Islet of Langerhans (tissue), 1 donor: ENCODE data around the gene PAX5.

Experiments
- FAIRE-seq: peaks from one replicate; lab custom pipeline; 2011; peaks lifted over from hg19 to GRCh38; lab: Jason Lieb, UNC

The PAX5 gene

DNA sequence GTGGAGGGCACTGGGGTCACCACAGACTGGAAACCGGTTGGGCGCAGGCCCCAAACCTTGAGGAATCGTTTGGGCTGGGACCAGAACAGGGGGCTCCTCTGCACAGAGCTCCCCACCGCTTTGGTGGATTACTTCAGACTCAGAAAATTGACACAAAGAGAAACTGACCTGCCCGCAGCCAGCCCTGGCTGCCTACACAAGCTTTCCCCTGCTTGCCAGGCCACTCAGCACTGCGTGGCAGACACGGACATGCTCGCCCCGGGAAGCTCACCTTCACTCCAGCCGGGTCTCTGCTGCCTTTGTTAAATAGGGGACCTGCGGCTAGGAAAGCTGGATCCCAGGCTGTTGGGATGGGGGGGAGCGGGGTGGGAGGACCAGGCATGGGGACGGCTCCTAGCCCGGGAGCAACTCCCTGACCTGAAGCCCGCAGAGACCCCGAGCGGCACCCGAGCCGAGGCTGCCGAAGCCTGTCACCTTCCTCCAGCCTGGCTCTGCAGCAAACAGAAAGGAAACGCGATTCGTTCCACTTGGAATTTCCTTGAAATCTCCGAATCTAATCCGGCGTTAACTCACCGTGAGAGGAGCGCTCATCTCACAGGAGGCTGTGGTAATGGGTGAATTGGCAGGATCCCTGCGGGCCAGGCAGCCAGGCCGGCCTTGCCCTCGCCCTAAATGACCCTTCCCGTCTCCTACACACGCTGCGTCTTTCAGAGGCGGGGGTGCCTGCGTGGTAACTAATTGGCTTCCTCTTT lies 8.8 kb downstream of the PAX5 start:
- FAIRE-seq: no peak

DNA sequence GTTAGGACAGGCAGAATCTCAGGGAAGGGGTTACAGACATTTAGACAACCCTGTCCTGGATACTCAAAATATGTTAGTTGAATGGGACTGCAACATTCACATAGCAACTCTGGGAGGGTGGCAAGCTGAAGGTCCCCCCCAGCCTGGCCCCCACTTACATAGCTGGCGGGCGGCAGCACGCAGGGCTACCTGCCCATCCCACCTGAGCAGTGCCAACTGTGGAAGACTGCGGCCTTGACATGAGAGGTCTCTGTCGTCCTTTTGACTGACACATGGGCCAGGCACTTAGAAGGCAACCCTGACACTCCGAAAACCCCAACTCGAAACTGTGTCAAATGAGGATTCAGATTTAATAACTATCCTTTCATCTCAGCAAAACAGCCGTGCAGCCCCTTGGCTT lies 16.5 kb downstream of the PAX5 start:
- FAIRE-seq: no peak

DNA sequence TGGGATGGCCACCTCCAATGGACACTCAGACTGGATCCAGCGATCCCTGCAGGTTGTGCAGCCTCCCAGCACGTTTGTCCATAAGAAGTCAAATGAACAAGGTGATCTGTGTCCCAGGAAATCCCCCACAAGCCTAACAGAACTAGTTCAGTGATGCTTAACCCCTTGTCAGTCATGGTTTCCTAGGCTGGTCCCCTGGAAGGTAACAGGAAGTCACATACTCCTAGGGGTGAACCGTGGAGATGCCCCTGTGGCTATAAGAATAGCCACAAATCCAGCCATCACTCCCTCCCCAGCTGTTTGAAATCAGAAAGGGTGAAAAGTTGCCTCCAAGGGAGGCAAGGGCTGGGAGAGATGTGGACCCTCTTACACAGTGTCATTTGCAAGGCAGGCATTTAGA lies 22.5 kb downstream of the PAX5 start:
- FAIRE-seq: no peak

DNA sequence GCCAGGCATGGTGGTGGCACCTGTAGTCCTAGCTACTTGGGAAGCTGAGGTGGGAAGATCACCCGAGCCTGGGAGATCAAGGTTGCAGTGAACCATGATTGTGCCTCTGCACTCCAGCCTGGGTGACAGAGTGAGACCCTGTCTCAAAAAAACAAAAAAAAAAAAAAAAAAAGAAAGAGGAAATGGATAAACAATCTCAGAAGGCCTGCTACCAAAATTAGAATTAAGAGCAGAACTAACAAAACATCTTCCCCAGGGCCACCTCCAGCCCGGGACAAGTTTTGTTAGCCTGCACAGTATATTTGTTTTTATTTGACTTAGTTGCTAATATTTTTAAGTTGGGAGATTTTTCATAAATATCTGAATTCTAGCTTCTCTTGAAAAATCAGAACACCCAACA lies 23.1 kb downstream of the PAX5 start:
- FAIRE-seq: no peak

DNA sequence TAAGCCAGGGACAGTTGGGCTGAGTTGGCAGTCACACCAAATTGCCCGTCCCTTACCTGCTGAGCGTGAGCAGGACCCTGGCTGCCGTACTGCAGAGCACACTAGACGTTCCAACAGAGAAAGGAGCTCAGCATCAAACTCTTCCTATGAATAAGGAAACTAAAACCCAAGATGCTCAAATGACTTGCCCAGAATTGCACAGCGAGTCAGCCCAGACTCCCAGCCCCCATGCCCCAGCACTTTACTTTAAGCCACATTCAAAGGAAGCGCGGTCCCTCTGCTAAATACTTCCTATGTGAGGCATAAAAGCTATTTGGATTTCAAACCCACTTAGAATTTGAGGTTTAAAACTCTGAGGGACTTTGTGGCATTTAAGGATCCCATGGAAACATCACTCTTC lies 23.9 kb downstream of the PAX5 start:
- FAIRE-seq: no peak

DNA sequence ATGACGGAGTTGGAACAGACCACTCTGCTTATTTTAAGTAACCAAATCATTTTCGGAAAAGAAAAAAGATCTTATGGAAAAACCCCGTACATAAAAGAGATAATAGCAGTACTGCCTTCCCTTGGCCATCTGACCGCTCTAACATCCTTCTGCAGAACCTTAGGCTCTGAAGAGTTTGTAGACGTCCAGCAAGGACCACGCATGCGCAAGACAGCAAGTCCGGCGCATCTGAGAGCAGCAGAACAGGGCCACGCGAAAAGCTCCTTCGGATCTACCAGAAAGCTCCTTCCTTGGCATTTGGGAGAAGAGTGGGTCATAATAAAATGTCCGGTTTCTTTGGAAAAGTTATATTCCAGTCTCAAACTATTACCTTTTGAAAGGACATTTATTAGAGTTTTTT lies 26.8 kb downstream of the PAX5 start:
- FAIRE-seq: no peak

DNA sequence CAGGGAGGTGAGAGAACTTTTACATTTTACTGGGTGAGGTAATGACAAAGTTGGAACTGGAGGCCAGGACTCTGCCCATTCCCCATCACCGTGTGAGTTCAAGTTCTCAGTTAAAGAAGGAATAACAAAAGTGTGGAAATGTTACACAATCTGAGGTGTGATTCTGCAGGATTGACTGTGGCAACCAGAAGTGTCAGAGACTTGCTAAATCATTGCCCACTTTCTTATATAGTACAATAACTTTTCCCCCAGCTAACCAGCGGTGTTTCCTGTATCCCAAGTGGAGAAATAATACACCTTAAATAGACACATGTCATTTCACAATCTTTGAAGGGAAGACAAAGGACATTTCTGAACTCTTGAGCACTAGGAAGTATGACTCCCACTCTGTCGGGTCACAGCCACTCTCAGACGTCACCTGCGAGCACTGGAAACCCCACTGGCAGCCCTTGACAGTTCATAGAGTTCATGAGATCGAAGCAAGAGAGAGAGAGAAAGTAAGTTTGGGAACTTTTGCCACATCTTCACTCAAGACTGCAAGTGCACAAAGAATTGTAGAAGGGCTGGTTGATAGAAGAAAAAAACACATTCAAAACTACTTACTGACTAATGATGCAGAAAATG lies 28.4 kb downstream of the PAX5 start:
- no peak for FAIRE-seq

DNA sequence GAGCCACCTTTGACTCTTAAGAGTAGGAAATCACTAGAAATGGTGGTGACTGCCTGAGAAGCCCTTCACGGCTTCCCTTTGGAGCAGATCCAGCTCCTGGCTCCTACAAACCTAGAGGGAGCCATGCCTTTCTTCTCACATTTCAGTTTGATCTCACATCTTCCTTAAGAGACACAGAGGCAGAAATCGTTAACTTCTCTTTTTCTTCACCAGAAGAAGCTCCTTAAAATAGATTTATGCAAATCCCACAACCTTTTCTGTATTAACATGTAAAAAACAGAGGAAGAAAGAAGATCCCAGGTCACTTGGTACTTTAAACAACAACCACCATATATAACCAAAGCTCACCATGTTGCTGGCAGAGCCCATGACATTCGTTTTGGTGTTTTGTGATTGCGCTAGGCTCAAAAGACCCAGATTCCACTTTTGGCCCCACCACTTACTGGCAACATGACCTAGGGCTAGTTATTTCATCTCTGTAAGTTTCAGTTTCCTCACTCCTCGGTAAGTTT lies 29.6 kb downstream of the PAX5 start:
- FAIRE-seq: no peak

DNA sequence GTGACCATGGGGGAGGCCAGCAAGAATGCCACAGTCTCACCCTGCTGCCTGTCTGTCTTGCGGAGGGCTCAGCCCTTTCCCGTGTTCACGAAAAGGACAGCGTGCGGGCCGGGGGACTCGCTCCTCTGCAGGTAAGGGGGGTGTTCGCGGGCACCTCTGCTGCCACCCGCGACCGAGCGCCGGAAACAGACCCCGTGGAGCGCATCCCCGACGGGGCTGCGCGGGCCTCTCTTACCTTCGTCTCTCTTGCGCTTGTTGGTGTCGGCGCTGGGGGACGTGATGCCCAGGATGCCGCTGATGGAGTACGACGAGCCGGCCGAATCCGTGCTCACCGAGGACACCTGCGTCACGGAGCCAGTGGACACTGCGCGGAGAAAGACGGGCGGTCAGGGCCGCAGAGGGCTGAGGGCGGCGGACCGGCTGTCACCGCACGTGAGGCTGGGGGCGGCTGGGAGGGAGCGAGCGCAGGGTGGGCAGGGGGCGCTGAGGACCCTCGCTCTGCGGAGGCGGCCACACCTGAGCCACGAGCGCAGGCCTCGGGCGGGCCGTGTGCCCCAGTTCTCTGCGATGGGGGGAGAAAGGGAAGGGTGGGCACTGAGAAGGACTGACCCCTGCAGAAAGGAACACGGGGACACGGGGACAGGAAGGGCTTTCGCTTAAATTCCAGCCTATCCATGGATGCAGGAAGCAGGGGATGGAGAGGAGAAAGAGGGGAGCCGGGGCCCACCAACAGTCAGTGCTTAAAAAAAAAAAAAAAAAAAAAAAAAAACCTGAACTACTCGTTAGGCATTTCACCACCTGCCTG lies 31.5 kb downstream of the PAX5 start:
- FAIRE-seq: no peak

DNA sequence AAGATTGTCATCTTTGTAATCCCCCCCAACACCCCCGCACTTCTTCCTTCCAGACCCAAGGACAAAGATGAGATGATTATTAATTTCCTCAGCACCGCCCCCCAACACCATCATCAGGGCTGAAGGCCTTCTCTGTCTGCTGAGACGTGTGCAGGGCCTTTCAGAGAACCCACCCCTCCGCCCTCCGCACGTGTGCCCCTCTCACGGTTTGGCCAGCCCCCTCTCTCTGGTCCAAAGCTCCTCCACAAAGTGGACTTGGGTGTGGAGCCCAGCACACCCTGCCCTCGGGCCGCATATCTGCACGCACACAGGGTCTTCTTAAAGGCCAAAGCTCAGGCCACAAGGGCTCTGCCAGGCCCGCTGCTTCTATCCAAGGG lies 32.0 kb downstream of the PAX5 start:
- no peak for FAIRE-seq

DNA sequence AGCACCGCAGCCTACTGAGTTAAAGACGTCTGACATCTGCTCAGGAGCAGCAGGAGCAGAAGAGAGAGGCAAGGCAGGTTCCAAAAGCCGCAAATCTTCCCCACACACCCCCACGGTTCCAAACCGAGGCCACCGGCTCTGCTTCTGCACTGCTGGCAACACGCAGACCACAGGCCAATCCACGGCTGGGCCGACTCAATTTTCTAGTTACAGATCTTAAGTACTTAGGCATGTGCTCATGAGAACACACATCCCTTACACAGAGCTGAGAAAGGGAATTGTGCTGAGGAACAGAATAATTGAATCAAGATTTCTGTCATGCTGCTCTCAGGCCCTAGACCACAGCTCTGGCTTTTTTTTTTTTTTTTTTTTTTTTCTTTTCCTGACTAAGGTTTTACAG lies 32.6 kb downstream of the PAX5 start:
- FAIRE-seq: no peak

DNA sequence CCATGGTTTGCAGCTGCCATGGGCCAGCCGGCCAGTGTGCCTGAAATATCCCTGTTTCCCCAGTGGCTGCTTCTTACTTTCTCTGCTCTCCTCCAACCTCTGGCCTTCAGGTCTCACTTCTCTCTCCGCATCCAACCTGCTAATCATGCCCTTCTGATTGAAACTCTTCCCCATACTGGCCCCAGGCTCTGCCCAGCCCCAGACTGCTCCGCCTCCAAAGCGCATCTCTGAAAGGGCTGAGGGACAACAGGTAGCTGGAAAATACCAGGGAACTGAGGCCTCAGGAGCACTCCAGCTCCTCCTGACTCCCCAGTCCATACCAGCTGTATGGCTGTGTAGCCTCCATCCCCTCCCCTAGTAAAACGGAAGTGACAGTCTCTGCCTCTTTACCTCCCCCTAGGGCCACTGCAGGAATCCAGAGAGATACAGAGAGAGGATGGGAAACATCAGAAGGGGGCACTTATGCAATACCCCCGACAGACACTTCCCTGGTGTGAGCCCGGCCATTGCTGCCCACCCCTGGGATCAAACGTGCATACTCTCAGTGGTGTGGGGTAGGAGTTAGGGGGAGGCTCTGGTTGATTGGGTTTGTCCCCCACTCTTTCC lies 34.2 kb downstream of the PAX5 start:
- no peak for FAIRE-seq

DNA sequence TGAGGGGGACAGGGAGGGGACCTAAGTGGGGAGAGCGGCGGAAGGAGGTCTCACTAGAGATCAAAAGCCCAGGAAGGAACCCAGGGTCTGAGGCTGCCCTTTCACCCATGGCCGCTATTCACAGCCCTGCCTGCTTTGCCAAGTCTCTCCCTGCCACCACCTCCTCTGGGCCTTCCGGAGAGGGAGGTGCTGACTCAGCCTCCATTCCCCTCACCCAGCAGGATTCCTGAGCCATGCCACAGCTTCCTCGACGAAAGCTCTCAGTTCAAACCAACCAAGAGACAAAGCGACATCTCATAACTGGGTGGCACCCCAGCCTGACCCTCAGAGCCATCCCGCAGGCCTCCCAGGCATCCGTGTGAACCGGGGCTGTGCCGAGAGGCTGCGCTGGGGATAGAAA lies 36.7 kb downstream of the PAX5 start:
- no peak for FAIRE-seq

DNA sequence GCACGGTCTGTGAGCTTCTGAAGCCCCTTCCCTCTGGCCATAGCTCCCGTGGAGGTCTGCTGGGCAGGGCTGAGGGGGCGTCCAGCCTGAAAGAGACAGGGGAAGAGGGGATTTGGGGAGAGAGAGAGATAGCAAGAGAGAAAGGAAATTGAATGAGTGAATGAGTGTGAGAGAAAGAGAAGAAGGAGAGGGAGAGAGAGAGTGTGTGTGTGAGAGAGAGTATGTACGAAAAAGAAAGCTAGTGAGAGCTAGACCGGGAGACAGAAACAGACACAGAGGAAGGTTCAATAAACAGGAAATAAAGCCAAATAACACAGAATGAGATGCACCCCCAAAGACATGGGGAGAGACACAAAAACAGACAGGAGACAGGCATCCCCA lies 37.4 kb downstream of the PAX5 start:
- FAIRE-seq: no peak

DNA sequence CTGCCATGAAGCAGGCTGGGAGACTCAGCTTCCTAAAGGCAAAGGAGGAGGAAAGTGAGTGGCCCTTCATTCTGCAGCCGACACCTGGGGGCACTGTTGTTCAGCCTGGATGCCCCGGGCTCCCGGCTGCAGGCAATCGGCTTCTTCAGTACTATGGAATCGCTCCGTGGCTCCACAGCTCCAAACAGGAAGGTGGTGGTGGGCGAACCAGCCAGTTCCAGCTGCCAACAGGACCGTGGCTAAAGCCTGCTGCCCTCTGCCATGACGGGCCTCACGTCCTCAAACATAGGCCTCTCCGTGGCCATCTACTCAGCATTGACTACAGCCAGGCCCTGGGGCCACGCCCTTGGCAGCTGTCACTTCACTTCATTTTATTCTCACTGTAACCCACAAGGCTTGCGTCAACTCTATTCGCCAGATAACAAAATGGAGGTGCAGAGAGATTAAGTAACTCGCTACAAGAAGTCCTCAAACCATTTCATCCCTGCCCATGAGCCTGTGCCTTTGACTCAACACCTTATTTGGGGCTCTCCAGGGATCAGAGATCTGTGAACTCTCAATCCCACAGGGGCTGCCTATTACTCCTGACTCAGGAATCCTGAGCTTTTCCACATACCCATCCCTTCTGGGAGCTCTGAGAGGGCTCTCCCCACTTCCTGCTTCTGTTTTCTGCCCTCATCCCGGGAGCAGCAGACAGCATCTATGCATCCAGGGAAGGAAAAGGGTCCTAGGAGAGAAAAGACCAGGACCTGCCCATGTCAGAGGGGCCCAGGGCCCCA lies 38.0 kb downstream of the PAX5 start:
- no peak for FAIRE-seq

DNA sequence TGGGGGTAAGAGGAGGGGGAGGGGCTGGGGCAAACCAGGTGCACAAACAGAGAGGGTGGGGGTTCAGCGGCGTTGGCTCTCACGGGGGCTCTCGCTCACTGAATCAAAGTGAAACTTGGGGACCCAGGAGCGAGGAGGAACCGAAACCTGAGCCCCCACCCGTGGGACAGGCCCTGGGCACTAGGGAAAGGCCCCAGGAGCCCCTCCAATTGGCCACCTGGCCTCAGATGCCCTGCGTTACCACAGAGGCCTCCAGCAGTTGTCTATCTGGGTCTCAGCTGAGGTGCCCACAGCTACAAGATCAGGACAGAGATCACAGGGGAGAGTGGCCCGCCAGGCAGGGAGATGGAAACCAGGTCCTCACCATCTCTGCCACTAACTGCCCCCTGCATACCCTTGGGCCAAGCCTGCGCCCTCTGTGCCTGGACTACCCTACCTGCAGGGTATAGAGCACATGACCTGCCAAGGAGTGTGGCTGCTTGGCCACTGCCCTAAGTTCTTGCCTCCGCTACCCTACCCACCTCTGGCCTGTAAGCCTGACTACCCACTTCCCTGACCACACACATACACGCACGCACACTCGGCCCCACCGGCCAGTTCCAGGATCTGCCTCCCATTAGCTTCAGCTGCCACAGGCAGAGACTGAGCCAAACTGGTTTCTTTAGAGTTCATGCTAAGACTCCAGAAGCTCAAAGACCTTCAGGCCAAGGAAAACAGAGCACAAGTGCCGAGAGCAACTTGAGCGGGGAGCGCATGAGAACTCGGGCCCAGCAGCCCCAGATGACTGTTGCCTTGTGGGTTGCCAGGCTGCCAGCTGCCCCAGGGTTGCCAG lies 39.9 kb downstream of the PAX5 start:
- no peak for FAIRE-seq

DNA sequence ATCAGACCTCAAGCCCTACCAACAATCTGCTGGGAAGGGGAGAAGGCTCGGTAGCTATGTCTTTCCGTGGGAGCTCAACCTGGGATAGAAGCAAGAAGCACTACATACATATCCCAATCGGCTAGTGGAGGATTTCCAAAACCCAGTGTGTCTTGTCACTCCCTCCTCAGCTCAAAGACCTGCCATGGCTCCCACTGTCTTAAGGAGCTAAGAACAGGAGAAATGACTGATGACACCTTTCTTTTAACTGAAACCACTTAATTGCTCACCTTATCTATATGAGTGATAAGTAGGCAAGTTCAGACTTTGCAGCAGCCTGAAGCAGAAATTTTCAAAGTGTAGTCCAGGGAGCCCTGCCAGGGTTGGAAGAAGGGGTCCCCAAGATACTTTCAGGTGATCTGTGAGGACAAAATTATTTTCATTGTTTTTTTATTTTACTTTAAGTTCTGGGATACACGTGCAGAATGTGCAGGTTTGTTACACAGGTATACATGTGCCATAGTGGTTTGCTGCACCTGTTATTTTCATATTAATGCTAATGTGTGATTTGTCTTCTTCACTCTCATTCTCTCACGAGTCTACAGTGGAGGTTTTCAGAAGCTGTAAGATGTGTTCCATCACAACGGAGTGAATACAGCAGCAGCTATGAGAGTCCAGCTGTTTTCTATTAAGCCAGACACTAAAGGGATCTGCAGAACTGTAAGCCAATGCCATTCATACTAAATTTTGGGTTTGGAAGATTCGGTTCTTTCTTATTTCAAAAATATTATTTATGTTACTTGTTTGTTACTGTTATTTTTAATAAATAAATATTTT lies 41.4 kb downstream of the PAX5 start:
- no peak for FAIRE-seq

DNA sequence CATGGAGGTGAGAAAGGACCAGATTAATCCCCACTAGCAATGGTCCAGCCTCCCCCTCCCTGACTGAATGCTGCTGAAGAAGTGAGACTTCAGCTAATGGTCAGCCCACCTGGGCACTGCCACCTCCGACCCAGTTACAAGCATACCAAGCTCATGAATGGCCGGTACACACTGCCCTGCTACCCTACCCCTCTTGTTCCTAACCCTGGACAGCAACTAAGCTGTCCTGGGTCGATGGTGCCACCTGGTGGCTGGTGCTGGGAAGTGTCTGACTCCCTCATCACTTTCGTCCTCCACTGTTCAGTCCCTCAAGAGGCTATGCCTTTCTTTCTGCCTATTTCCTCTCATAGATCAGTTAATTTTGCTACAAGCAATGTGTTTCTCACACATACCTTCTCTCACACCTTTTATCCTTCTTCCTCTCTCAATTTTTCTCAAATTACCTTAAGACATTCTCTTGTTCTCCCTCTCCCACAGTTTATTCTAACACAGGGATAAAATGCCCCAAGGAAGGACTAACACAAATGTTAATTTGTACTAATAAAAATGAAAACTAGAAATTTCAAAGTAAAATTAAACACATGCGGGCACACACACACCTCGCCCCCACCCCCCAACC lies 42.4 kb downstream of the PAX5 start:
- no peak for FAIRE-seq

DNA sequence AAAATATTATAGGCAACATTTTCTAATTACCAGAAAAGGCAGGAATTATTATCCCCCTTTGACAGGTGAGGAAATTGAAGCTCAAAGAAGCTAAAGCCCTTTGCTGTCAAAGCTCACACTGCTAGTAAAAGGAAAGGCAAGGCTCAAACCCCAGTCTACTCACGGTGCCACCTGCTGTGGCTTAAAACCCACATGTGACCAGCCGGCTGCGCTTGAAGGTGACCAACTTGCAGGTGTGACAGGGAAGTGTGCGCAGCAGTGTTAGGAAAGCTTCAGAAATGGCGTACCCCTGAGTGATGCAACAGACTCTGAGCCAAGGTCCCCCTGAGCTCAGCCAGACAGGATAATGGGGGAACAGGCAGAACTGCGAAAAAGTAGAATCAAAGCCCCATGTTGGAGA lies 45.2 kb downstream of the PAX5 start:
- FAIRE-seq: no peak

DNA sequence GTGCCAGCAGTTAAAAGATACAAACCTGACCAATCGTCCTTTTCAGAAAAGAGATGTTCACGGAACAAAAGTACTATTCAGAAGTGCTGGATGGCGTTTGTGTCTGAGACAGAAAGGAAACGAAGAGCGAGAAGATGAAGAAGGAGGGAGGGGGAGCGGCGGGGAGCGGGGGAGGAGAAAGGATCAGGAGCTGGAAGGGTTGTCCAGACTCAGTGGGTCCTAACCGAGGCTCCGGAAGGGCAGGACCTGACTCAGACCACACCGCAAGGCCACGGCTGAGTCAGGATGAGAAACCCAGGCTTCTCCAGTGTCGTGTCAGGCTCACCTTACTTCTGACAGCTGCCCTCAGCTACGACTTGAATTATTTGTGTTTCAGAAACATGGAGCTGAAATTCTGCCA lies 46.2 kb downstream of the PAX5 start:
- FAIRE-seq: no peak
